Measurements from ENCODE around the gene BPIFB3. TPM values are rescaled to one million over a fixed set of nuclear protein-coding genes. Genes with fewer than 3 reads are reported as not detected.

BPIFB3 gene
- total RNA-seq, 1 experiment from 2014 or later: not detected

DNA sequence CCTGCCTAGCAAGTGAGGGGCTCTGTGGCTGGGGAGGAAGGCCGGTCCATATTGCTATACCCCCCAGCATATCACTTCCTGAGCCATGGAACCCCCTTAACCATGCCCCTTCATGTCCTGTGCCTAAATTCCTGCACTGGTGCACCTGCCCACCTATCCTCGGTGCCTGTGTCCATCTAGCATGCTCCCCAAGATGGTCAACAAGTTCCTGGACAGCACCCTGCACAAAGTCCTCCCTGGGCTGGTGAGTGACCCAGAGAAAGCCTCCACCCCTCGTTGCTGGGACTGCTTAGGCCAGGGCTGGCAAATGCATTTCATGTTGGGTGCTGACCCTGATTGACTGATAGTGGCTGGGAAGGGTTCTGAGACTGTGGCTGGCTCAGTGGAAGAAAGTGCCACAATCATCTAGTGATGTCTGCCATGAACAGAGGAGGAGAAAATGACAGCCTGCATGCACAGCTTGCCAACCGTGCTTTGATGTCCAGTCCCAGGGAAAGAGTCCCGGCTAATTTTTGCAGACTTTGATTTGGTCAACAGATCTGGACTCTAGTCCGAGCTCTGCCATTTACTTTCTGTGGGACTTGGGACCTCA lies 18.7 kb upstream of the BPIFB3 start:
- Mint-ChIP-seq H3K4me1 (ENCODE audit: low read depth, unreplicated experiment) (no peaks in the 10 kb centered on the region), H3K27me3 (ENCODE audit: insufficient read depth, unreplicated experiment) (peaks cover 25% of the 10 kb centered on the region), H3K27ac (ENCODE audit: unreplicated experiment) (no peak overlapping the region), H3K36me3 (ENCODE audit: insufficient read depth, unreplicated experiment) (no peaks in the 10 kb centered on the region), H3K4me3 (ENCODE audit: unreplicated experiment) (no peak overlapping the region), H3K9me3 (ENCODE audit: unreplicated experiment) (peaks cover 13% of the 10 kb centered on the region)
- H3K36me3 ChIP-seq (ENCODE audit: control insufficient read depth, insufficient read depth, low read length): no peaks in the 10 kb centered on the region
- ChIA-PET CTCF (interaction anchor here (0.6 kb wide), 1 partner anchor 428 kb away, joined by 3 read pairs; no protein-coding TSS in a partner anchor), POLR2A (no interaction called here)
- H3K4me1 ChIP-seq: no peaks in the 10 kb centered on the region
- DNase-seq: no peak
- TF ChIP-seq, protein P1, sequence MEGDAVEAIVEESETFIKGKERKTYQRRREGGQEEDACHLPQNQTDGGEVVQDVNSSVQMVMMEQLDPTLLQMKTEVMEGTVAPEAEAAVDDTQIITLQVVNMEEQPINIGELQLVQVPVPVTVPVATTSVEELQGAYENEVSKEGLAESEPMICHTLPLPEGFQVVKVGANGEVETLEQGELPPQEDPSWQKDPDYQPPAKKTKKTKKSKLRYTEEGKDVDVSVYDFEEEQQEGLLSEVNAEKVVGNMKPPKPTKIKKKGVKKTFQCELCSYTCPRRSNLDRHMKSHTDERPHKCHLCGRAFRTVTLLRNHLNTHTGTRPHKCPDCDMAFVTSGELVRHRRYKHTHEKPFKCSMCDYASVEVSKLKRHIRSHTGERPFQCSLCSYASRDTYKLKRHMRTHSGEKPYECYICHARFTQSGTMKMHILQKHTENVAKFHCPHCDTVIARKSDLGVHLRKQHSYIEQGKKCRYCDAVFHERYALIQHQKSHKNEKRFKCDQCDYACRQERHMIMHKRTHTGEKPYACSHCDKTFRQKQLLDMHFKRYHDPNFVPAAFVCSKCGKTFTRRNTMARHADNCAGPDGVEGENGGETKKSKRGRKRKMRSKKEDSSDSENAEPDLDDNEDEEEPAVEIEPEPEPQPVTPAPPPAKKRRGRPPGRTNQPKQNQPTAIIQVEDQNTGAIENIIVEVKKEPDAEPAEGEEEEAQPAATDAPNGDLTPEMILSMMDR (IDR thresholded peaks at IDR 0.05; ENCODE audit: insufficient read depth in 1 of 2, low read depth in 1 of 2, low read length in 1 of 2, severe bottlenecking in 1 of 2, unreplicated experiment in 1 of 2): no peak
- H3K9me3 ChIP-seq: peaks cover 10% of the 10 kb centered on the region; the same call in 1 of the 2 replicates
- BruUV-seq (replicated peaks): no TSS peak
- no peaks in the 10 kb centered on the region for H3K27me3 ChIP-seq (replicated peaks; ENCODE audit: control insufficient read depth, insufficient read depth, low read length)
- H3K4me3 ChIP-seq (ENCODE audit: low read depth, low read length): no peak overlapping the region
- intact Hi-C loops (cut with micrococcal nuclease; ENCODE audit: unreplicated experiment): no loop called here

DNA sequence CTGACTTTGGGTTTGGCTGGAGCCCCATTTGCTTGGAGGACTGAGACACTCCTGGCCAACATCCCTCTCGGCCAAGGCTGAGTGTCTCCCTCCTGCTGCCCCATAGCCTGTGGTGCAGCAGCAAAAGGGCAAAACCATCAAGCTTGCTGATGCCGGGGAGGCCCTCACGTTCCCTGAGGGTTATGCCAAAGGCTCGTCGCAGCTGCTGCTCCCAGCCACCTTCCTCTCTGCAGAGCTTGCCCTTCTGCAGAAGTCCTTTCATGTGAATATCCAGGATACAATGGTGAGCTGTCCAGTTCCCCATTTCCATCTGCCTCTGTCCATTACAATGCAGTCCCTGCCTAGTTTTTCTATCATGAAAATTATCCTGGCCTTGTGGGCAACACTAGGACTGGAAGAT lies 16.2 kb upstream of the BPIFB3 start:
- peaks cover 10% of the 10 kb centered on the region; the same call in 1 of the 2 replicates for H3K9me3 ChIP-seq
- no peaks in the 10 kb centered on the region for H3K36me3 Mint-ChIP-seq (ENCODE audit: insufficient read depth, unreplicated experiment)
- H3K27ac Mint-ChIP-seq (ENCODE audit: unreplicated experiment): no peak overlapping the region
- no peak for DNase-seq
- no peaks in the 10 kb centered on the region for H3K4me1 ChIP-seq
- ChIA-PET CTCF (no interaction called here), POLR2A (no interaction called here)
- BruUV-seq (replicated peaks): no TSS peak
- H3K4me3 ChIP-seq (ENCODE audit: low read depth, low read length): no peak overlapping the region
- intact Hi-C loops (cut with micrococcal nuclease; ENCODE audit: unreplicated experiment): no loop called here
- H3K27me3 ChIP-seq (replicated peaks; ENCODE audit: control insufficient read depth, insufficient read depth, low read length): no peaks in the 10 kb centered on the region
- peaks cover 10% of the 10 kb centered on the region for H3K9me3 Mint-ChIP-seq (ENCODE audit: unreplicated experiment)
- H3K27me3 Mint-ChIP-seq (ENCODE audit: insufficient read depth, unreplicated experiment): peaks cover 24% of the 10 kb centered on the region
- TF ChIP-seq, protein P1 (IDR thresholded peaks at IDR 0.05; ENCODE audit: insufficient read depth in 1 of 2, low read depth in 1 of 2, low read length in 1 of 2, severe bottlenecking in 1 of 2, unreplicated experiment in 1 of 2): no peak
- H3K4me3 Mint-ChIP-seq (ENCODE audit: unreplicated experiment): no peak overlapping the region
- H3K36me3 ChIP-seq (ENCODE audit: control insufficient read depth, insufficient read depth, low read length): no peaks in the 10 kb centered on the region
- H3K4me1 Mint-ChIP-seq (ENCODE audit: low read depth, unreplicated experiment): no peaks in the 10 kb centered on the region

DNA sequence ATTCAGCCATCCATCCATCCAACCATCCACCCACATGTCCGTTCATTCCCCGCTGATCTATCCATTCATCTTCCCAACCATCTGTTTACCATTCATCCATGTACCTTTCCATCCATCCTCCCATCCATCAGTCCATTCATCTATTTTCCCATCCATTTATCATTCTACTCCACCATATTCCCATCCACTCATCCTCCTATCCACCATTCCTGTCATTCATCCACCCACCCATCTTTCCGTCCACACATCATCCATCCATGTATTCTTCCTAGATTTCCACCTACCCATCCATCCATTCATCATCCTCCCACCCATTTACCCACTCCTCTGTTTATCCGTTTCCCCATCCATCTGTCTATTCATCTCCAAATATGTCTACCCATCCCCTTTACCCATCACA lies 15.5 kb upstream of the BPIFB3 start:
- intact Hi-C loops (cut with micrococcal nuclease; ENCODE audit: unreplicated experiment): no loop called here
- no peaks in the 10 kb centered on the region for H3K27me3 ChIP-seq (replicated peaks; ENCODE audit: control insufficient read depth, insufficient read depth, low read length)
- peaks cover 6% of the 10 kb centered on the region; the same call in 1 of the 2 replicates for H3K9me3 ChIP-seq
- no peak overlapping the region for H3K4me3 ChIP-seq (ENCODE audit: low read depth, low read length)
- no TSS peak for BruUV-seq (replicated peaks)
- ChIA-PET POLR2A (no interaction called here), CTCF (no interaction called here)
- H3K36me3 ChIP-seq (ENCODE audit: control insufficient read depth, insufficient read depth, low read length): no peaks in the 10 kb centered on the region
- no peaks in the 10 kb centered on the region for H3K4me1 ChIP-seq
- TF ChIP-seq, protein P1 (IDR thresholded peaks at IDR 0.05; ENCODE audit: insufficient read depth in 1 of 2, low read depth in 1 of 2, low read length in 1 of 2, severe bottlenecking in 1 of 2, unreplicated experiment in 1 of 2): no peak
- DNase-seq: no peak
- peaks cover 4% of the 10 kb centered on the region for H3K9me3 Mint-ChIP-seq (ENCODE audit: unreplicated experiment)
- H3K36me3 Mint-ChIP-seq (ENCODE audit: insufficient read depth, unreplicated experiment): no peaks in the 10 kb centered on the region
- H3K4me3 Mint-ChIP-seq (ENCODE audit: unreplicated experiment): no peak overlapping the region
- H3K4me1 Mint-ChIP-seq (ENCODE audit: low read depth, unreplicated experiment): no peaks in the 10 kb centered on the region
- no peak overlapping the region for H3K27ac Mint-ChIP-seq (ENCODE audit: unreplicated experiment)
- peaks cover 19% of the 10 kb centered on the region for H3K27me3 Mint-ChIP-seq (ENCODE audit: insufficient read depth, unreplicated experiment)

All from Caco-2 (cell line).